ENCODE results near the gene SETD4. TPM values are rescaled to one million over a fixed set of nuclear protein-coding genes. Genes with fewer than 3 reads are reported as not detected.

The SETD4 gene
- total RNA-seq, 1 donor from 2014 or later = 45.8 TPM

DNA sequence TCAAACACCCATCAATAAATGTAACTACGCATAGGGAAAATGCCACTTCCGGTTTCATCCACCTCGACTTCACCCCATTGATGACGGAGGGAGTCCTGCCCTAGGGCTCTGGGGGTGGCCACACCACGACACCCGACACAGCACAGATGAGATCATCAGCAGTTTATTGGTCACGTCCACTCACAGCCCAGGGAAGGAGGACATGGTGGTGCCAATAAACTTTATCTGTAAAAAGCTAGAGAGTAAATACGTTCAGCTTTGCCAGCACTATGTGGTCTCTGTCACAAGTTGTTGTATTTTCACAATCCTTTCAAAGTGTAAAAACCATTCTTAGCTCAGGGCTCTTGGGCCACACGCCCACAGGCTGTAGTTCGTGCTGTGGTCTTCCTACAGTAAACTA, 16.3 kb downstream of the SETD4 start:
- TF ChIP-seq, protein P1, sequence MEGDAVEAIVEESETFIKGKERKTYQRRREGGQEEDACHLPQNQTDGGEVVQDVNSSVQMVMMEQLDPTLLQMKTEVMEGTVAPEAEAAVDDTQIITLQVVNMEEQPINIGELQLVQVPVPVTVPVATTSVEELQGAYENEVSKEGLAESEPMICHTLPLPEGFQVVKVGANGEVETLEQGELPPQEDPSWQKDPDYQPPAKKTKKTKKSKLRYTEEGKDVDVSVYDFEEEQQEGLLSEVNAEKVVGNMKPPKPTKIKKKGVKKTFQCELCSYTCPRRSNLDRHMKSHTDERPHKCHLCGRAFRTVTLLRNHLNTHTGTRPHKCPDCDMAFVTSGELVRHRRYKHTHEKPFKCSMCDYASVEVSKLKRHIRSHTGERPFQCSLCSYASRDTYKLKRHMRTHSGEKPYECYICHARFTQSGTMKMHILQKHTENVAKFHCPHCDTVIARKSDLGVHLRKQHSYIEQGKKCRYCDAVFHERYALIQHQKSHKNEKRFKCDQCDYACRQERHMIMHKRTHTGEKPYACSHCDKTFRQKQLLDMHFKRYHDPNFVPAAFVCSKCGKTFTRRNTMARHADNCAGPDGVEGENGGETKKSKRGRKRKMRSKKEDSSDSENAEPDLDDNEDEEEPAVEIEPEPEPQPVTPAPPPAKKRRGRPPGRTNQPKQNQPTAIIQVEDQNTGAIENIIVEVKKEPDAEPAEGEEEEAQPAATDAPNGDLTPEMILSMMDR (IDR thresholded peaks at IDR 0.05; ENCODE audit: unreplicated experiment) = no peak
- Mint-ChIP-seq H3K4me3 (ENCODE audit: low read depth) (no peak overlapping the region), H3K9me3 (ENCODE audit: low read depth) (no peaks in the 10 kb centered on the region), H3K27me3 (no peaks in the 10 kb centered on the region), H3K4me1 (ENCODE audit: low read depth) (no peaks in the 10 kb centered on the region), H3K36me3 (ENCODE audit: insufficient read depth) (peaks cover 38% of the 10 kb centered on the region), H3K27ac (no peak overlapping the region)
- DNase-seq (ENCODE audit: low spot score, unreplicated experiment) = no peak

DNA sequence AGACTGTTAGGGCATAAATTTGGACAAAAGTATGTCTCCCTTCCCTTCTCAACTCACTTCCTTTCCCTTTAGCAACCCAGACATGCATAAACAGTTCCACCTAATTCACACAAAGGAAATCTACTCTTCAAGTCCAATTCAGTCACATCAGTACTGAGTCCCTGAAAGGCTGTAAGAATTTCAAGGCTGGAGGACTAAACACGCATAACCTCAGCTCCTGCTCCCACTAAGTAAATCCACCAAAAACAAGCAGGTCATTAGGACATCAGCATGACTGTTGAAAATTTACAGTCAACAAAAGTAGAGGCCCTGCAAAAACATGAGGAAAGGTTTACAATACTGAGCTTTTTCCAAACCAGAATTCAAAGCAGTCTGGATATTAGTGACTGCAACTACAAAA, 18.4 kb downstream of the SETD4 start:
- TF ChIP-seq, protein P1 (IDR thresholded peaks at IDR 0.05; ENCODE audit: unreplicated experiment) = no peak
- H3K36me3 Mint-ChIP-seq (ENCODE audit: insufficient read depth) = peaks cover 40% of the 10 kb centered on the region
- DNase-seq (ENCODE audit: low spot score, unreplicated experiment) = no peak
- no peaks in the 10 kb centered on the region for H3K9me3 Mint-ChIP-seq (ENCODE audit: low read depth)
- no peaks in the 10 kb centered on the region for H3K4me1 Mint-ChIP-seq (ENCODE audit: low read depth)
- H3K27me3 Mint-ChIP-seq = no peaks in the 10 kb centered on the region
- H3K27ac Mint-ChIP-seq = no peak overlapping the region
- H3K4me3 Mint-ChIP-seq (ENCODE audit: low read depth) = no peak overlapping the region

DNA sequence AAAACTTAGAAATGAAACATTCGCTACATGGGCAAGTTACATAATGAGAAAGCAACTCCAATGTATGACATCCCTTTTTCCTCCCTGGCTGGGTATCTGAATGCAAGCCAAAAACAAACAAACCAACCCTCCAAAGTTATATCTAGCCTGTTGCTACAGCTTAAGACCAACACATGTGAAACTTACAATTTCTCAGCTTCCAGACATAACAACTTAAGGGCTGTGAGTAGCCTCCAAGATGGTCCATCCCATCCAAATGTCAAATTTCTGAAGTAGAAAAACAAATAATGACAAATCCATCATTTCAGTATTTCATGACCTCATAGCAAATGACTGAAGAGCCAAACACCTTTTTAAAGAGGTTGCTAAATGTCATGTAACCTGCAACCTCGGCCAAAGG, 19.9 kb downstream of the SETD4 start:
- H3K27me3 Mint-ChIP-seq = no peaks in the 10 kb centered on the region
- no peak overlapping the region for H3K4me3 Mint-ChIP-seq (ENCODE audit: low read depth)
- no peak overlapping the region for H3K27ac Mint-ChIP-seq
- DNase-seq (ENCODE audit: low spot score, unreplicated experiment) = no peak
- H3K4me1 Mint-ChIP-seq (ENCODE audit: low read depth) = peaks cover 4% of the 10 kb centered on the region
- H3K9me3 Mint-ChIP-seq (ENCODE audit: low read depth) = no peaks in the 10 kb centered on the region
- peaks cover 44% of the 10 kb centered on the region for H3K36me3 Mint-ChIP-seq (ENCODE audit: insufficient read depth)
- TF ChIP-seq, protein P1 (IDR thresholded peaks at IDR 0.05; ENCODE audit: unreplicated experiment) = no peak

DNA sequence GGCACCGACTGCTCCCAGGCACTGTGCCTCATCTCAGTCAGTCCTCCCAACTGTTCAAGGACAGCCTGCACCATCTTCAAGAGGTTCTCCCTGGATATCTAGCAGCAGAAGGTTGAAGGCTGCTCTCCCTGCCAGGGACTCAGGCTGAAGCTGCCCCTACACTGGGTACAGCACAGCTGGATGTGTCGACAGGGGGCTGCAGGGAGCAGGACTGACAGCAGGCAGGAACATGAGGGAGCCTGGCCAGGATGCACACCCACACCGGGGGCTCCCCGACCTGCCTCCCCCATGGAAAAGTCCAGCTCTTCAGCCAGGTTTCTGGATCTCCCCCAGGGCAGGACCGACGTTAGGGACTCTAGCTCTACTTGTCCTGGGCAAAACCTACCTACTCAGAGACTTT, 20.5 kb downstream of the SETD4 start:
- no peak overlapping the region for H3K4me3 Mint-ChIP-seq (ENCODE audit: low read depth)
- H3K4me1 Mint-ChIP-seq (ENCODE audit: low read depth) = peaks cover 9% of the 10 kb centered on the region
- TF ChIP-seq, protein P1 (IDR thresholded peaks at IDR 0.05; ENCODE audit: unreplicated experiment) = no peak
- H3K27ac Mint-ChIP-seq = no peak overlapping the region
- H3K36me3 Mint-ChIP-seq (ENCODE audit: insufficient read depth) = peaks cover 42% of the 10 kb centered on the region
- H3K27me3 Mint-ChIP-seq = no peaks in the 10 kb centered on the region
- DNase-seq (ENCODE audit: low spot score, unreplicated experiment) = no peak
- H3K9me3 Mint-ChIP-seq (ENCODE audit: low read depth) = no peaks in the 10 kb centered on the region

DNA sequence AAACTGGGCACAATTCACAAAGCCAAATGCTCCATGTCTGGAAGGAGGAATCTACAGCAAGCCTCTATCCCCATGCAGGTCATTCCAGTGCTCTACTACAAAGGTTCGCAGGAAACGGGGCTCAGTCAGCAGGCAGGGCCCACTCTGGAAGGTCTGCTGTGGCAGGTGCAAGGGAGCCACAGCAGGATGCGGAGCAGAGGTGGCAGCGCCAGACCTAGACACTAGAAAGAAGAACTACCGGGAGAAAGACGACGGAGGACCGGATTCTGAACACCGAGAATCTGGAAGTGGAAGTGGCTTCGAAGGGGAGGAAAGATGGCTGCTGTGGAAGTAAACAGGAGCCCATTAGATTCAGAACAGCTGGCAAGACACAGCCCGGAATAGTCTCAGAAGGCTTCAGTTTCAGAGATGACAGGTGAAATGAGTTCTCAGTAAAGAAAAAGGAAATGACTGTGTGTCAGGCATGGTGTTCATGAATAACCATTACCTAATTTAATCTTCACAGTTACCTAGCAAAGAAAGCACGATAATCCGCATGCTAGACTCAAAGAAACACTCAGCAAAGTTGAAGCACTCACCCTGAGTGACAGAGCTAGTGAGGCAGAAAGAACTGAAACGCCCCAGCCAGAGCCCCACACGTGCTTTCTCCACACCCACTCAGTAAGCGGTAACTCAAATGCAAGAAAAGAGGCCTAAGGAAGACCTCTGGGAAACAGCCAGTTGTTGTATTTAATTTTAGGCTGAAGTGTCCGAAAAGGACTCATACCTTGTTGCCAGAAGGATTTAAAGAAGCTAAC, 21.4 kb downstream of the SETD4 start:
- Mint-ChIP-seq H3K27ac (no peak overlapping the region), H3K27me3 (no peaks in the 10 kb centered on the region), H3K4me3 (ENCODE audit: low read depth) (no peak overlapping the region), H3K36me3 (ENCODE audit: insufficient read depth) (peaks cover 38% of the 10 kb centered on the region), H3K9me3 (ENCODE audit: low read depth) (no peaks in the 10 kb centered on the region), H3K4me1 (ENCODE audit: low read depth) (peaks cover 11% of the 10 kb centered on the region)
- DNase-seq (ENCODE audit: low spot score, unreplicated experiment) = no peak
- TF ChIP-seq, protein P1 (IDR thresholded peaks at IDR 0.05; ENCODE audit: unreplicated experiment) = no peak

Data from progenitor cell of endocrine pancreas (in vitro differentiated cells).